Stomach (tissue), 4 donors: ENCODE measurements around the gene CCDC78.

ENCODE experiments used
- EP300 ChIP-seq: sonication (generic); formaldehyde crosslinking; IDR thresholded peaks from one replicate; pipeline ENCODE4 v1.6.1; 2017; ENCODE audit warnings: antibody characterized with exemption
- POLR2A ChIP-seq, 4 donors: fragments of 450-650 bp; IDR thresholded peaks; one replicate each; pipeline ENCODE4 v1.6.1; 2016; ENCODE audit warnings: antibody characterized with exemption in 4 of 4, control low read depth in 2 of 4, mild to moderate bottlenecking in 1 of 4, moderate library complexity in 1 of 4
- POLR2AphosphoS5 ChIP-seq, 3 donors: sonication (generic); formaldehyde crosslinking; IDR thresholded peaks; one replicate each; pipeline ENCODE4 v1.6.1; 2016; ENCODE audit warnings: antibody characterized with exemption in 3 of 3
- TF ChIP-seq, protein P1 (sequence below), 7 experiments: fragments of 450-650 bp in 4 of 7; fragments of 200-600 bp in 3 of 7; sonication (generic) in 3 of 7; IDR thresholded peaks; one replicate each; pipeline ENCODE4 v1.5.1; 2016 to 2019; ENCODE audit warnings: antibody characterized with exemption in 7 of 7, control low read depth in 2 of 7, mild to moderate bottlenecking in 1 of 7

GRCh38 chr16:739560-740458 lies 13.6 kb upstream of the CCDC78 start:
- TF ChIP-seq, protein P1, sequence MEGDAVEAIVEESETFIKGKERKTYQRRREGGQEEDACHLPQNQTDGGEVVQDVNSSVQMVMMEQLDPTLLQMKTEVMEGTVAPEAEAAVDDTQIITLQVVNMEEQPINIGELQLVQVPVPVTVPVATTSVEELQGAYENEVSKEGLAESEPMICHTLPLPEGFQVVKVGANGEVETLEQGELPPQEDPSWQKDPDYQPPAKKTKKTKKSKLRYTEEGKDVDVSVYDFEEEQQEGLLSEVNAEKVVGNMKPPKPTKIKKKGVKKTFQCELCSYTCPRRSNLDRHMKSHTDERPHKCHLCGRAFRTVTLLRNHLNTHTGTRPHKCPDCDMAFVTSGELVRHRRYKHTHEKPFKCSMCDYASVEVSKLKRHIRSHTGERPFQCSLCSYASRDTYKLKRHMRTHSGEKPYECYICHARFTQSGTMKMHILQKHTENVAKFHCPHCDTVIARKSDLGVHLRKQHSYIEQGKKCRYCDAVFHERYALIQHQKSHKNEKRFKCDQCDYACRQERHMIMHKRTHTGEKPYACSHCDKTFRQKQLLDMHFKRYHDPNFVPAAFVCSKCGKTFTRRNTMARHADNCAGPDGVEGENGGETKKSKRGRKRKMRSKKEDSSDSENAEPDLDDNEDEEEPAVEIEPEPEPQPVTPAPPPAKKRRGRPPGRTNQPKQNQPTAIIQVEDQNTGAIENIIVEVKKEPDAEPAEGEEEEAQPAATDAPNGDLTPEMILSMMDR (IDR thresholded peaks at IDR 0.05): no peak
- TF ChIP-seq POLR2A (IDR thresholded peaks at IDR 0.05) (no peak), POLR2AphosphoS5 (IDR thresholded peaks at IDR 0.05) (no peak), EP300 (no peak)
